ENCODE measurements around the gene SYNPO2.

GRCh38 chr4:119093042-119093827 lies 204.6 kb downstream of the SYNPO2 start:
- TF ChIP-seq POLR2A (IDR thresholded peaks at IDR 0.05) (no peak), CTCF (IDR thresholded peaks at IDR 0.05) (no peak)

All from testis (tissue), 2 donors.